ENCODE measurements around the gene AFF3.
A peak's percentile ranks its signal among the peaks of the same experiment; 100 is the strongest.

AFF3 gene

DNA sequence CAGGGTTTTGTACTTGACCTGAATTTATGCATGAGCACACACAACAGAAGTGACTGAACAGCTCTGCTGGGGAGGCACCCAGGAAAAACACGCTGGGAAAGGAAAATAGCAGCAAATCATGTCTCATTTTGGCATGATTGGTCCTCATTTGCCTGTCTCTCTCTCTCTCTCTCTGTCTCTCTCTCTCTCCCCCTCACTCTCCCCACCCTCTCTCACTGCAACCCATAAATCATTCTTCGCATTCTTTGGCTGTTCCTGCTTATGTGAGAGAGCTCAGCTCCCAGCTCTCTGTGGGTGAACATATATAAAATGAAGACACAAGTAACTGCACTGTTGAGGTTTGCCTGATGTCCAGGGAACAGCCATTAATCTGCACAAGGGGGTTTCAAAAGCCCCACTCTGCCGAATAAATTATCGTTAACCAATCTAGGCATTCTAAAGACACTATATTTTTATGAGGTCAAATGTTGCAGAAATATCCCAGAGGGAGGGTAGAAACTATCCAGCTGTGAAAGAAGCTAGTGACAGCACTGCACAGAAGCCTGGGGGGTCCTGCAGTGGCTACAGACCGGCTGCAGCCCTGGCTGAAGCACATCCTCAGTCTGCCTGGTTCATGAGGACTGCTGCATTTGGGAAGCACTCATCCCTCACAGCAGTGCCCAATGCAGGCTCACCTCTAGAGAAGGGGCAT is 260.3 kb downstream of the AFF3 start:
- CTCF ChIA-PET, result no interaction called here
- POLR2A ChIA-PET, result no interaction called here
- TF ChIP-seq ZNF384 (IDR thresholded peaks at IDR 0.05), result no peak
- TF ChIP-seq TARDBP (IDR thresholded peaks at IDR 0.05), result no peak
- no peak for TF ChIP-seq NFRKB (IDR thresholded peaks at IDR 0.05)
- TF ChIP-seq SUZ12 (IDR thresholded peaks at IDR 0.05), result no peak
- peak; percentile 87 for TF ChIP-seq CTBP1 (IDR thresholded peaks at IDR 0.05; ENCODE audit: borderline replicate concordance)
- no peak for TF ChIP-seq HDGF (IDR thresholded peaks at IDR 0.05; ENCODE audit: borderline replicate concordance)
- no peak for TF ChIP-seq FOXA1 (IDR thresholded peaks at IDR 0.05)
- no peak for TF ChIP-seq FOXK2 (IDR thresholded peaks at IDR 0.05)
- TF ChIP-seq, protein P1, sequence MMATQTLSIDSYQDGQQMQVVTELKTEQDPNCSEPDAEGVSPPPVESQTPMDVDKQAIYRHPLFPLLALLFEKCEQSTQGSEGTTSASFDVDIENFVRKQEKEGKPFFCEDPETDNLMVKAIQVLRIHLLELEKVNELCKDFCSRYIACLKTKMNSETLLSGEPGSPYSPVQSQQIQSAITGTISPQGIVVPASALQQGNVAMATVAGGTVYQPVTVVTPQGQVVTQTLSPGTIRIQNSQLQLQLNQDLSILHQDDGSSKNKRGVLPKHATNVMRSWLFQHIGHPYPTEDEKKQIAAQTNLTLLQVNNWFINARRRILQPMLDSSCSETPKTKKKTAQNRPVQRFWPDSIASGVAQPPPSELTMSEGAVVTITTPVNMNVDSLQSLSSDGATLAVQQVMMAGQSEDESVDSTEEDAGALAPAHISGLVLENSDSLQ (IDR thresholded peaks at IDR 0.05), result peak; percentile 98
- no peak for TF ChIP-seq ELF4 (IDR thresholded peaks at IDR 0.05)
- no peak for TF ChIP-seq ARNT (IDR thresholded peaks at IDR 0.05)
- TF ChIP-seq L3MBTL2 (conservative IDR thresholded peaks at IDR 0.05), result no peak
- no peak for TF ChIP-seq LEF1 (IDR thresholded peaks at IDR 0.05; ENCODE audit: borderline replicate concordance)
- no peak for TF ChIP-seq BHLHE40 (IDR thresholded peaks at IDR 0.05; ENCODE audit: borderline replicate concordance)
- TF ChIP-seq SP1 (IDR thresholded peaks at IDR 0.05), result no peak
- peak; percentile 16; the same call in 1 of the 2 replicates for TF ChIP-seq FOXM1 (IDR thresholded peaks at IDR 0.05; ENCODE audit: borderline replicate concordance)
- peak; percentile 41 for DNase-seq (ENCODE audit: extremely low spot score)

GRCh38 chr2:99880964-99881294 is 261.5 kb downstream of the AFF3 start:
- CTCF ChIA-PET, result no interaction called here
- TF ChIP-seq ZNF384 (IDR thresholded peaks at IDR 0.05) (no peak), FOXK2 (IDR thresholded peaks at IDR 0.05) (no peak), L3MBTL2 (conservative IDR thresholded peaks at IDR 0.05) (no peak), BHLHE40 (IDR thresholded peaks at IDR 0.05; ENCODE audit: borderline replicate concordance) (no peak), HDGF (IDR thresholded peaks at IDR 0.05; ENCODE audit: borderline replicate concordance) (no peak), ARNT (IDR thresholded peaks at IDR 0.05) (no peak), SP1 (IDR thresholded peaks at IDR 0.05) (no peak), NFRKB (IDR thresholded peaks at IDR 0.05) (no peak), FOXA1 (IDR thresholded peaks at IDR 0.05) (no peak), FOXM1 (IDR thresholded peaks at IDR 0.05; ENCODE audit: borderline replicate concordance) (no peak), SUZ12 (IDR thresholded peaks at IDR 0.05) (no peak), ELF4 (IDR thresholded peaks at IDR 0.05) (no peak), TARDBP (IDR thresholded peaks at IDR 0.05) (no peak)
- TF ChIP-seq, protein P1 (IDR thresholded peaks at IDR 0.05), result no peak
- no peak for DNase-seq (ENCODE audit: extremely low spot score)
- POLR2A ChIA-PET, result no interaction called here

DNA sequence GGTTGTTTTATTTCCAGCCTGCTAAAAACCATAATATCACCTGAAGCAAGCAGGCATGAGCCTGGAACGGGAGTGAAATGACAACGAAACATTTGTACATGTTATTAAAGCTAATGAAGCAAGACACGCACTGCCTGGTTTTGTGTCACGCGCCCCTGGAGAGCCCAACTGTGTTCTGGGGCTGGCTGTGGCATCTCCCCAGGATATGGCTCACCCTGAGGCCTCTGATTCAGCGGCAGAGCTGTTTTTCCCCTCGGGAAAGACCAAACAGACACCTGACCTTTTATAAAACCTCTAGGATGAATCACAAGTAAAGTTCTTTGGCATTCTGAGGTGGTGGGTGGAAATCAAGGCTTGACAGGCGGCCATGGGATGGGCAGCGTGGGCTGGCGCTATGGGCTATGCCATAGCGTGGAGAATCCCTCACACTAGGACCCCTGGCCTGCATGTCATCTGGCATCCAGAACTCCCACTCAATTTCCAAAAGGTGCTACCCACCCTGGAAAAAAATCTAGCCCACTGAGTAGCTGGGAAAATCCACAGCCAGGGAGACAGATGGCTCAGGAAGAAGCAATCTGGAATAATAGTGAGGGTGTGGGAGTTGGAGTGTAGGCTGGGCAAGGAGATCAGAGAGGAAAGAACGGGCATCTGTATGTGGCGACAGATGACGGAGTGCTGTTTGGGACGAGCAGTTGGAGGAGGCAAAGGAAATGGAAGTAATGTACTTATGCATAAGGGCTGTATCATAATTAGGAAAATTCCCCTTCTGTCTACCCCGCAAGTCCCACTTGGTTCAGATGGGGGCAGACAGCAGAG is 262.0 kb downstream of the AFF3 start:
- ChIA-PET CTCF (interaction anchor here (1.3 kb wide), 1 partner anchor 8 kb away, joined by 3 read pairs; no protein-coding TSS in a partner anchor), POLR2A (interaction anchor here (0.8 kb wide), 1 partner anchor 118 kb away, joined by 3 read pairs; no protein-coding TSS in a partner anchor)
- TF ChIP-seq, protein P1 (IDR thresholded peaks at IDR 0.05), result peak; percentile 40; the same call in 1 of the 2 replicates
- no peak for TF ChIP-seq TARDBP (IDR thresholded peaks at IDR 0.05)
- no peak for TF ChIP-seq SUZ12 (IDR thresholded peaks at IDR 0.05)
- TF ChIP-seq BHLHE40 (IDR thresholded peaks at IDR 0.05; ENCODE audit: borderline replicate concordance), result no peak
- DNase-seq (ENCODE audit: extremely low spot score), result no peak

GRCh38 chr2:99879481-99879880 is 262.9 kb downstream of the AFF3 start:
- TF ChIP-seq L3MBTL2 (conservative IDR thresholded peaks at IDR 0.05) (no peak), ARNT (IDR thresholded peaks at IDR 0.05) (no peak), NFRKB (IDR thresholded peaks at IDR 0.05) (no peak), FOXA1 (IDR thresholded peaks at IDR 0.05) (no peak), LEF1 (IDR thresholded peaks at IDR 0.05; ENCODE audit: borderline replicate concordance) (no peak), BHLHE40 (IDR thresholded peaks at IDR 0.05; ENCODE audit: borderline replicate concordance) (no peak), ZNF384 (IDR thresholded peaks at IDR 0.05) (no peak), TARDBP (IDR thresholded peaks at IDR 0.05) (no peak)
- TF ChIP-seq, protein P1 (IDR thresholded peaks at IDR 0.05), result no peak
- POLR2A ChIA-PET, result interaction anchor here (0.8 kb wide), 1 partner anchor 119 kb away, joined by 3 read pairs; no protein-coding TSS in a partner anchor
- CTCF ChIA-PET, result interaction anchor here (1.3 kb wide), 1 partner anchor 9 kb away, joined by 3 read pairs; no protein-coding TSS in a partner anchor
- DNase-seq (ENCODE audit: extremely low spot score), result no peak

DNA sequence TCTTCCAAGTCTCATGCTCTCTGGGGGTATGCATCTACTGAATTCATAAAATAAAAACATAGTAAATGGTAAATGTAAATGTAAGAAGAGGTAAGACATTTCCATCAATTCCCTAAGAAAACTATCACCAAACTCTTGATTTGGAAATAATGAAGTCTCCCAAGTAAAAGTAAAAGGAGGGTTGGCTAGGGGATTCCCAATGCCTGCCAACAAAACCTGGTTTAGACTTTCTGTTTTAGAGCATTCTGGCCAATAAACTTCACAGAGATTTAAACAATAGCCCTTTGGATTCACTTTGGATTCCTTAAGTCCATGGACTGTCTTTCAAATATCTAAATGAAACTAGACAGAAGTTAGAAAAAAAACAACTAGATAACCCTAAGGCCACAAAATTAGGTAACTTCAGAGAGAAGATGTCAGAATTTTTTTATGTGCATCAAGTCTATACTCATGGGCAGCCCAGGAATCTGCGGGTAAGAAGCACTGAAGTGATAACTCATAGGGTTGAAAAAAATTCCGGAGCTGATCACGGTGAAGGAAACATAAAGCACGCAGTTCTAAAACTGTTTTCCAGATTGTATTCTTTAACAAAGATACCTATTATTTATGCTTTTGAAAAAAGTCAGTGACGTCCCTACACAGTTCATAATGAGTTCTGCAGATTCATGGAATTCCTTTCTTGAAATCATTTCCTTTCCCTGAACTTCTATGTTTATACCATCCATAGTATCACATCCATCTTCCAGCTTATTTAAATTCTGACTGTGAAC is 263.6 kb downstream of the AFF3 start:
- no peak for DNase-seq (ENCODE audit: extremely low spot score)
- CTCF ChIA-PET, result interaction anchor here (0.7 to 1.3 kb wide), 2 partner anchors 9 to 39 kb away, joined by 3 read pairs; no protein-coding TSS in a partner anchor
- TF ChIP-seq HDGF (IDR thresholded peaks at IDR 0.05; ENCODE audit: borderline replicate concordance), result no peak
- TF ChIP-seq CTBP1 (IDR thresholded peaks at IDR 0.05; ENCODE audit: borderline replicate concordance), result no peak
- TF ChIP-seq SUZ12 (IDR thresholded peaks at IDR 0.05), result no peak
- no peak for TF ChIP-seq ZNF384 (IDR thresholded peaks at IDR 0.05)
- TF ChIP-seq BHLHE40 (IDR thresholded peaks at IDR 0.05; ENCODE audit: borderline replicate concordance), result no peak
- no peak for TF ChIP-seq NFRKB (IDR thresholded peaks at IDR 0.05)
- TF ChIP-seq FOXK2 (IDR thresholded peaks at IDR 0.05), result no peak
- TF ChIP-seq, protein P1 (IDR thresholded peaks at IDR 0.05), result no peak
- no peak for TF ChIP-seq TARDBP (IDR thresholded peaks at IDR 0.05)
- no peak for TF ChIP-seq ARNT (IDR thresholded peaks at IDR 0.05)
- TF ChIP-seq ELF4 (IDR thresholded peaks at IDR 0.05), result no peak
- TF ChIP-seq L3MBTL2 (conservative IDR thresholded peaks at IDR 0.05), result no peak
- no peak for TF ChIP-seq LEF1 (IDR thresholded peaks at IDR 0.05; ENCODE audit: borderline replicate concordance)
- TF ChIP-seq FOXA1 (IDR thresholded peaks at IDR 0.05), result no peak
- no peak for TF ChIP-seq SP1 (IDR thresholded peaks at IDR 0.05)
- POLR2A ChIA-PET, result no interaction called here

Measured in HEK293T (cell line).